ENCODE data around the gene ABHD16A.

ABHD16A gene

DNA sequence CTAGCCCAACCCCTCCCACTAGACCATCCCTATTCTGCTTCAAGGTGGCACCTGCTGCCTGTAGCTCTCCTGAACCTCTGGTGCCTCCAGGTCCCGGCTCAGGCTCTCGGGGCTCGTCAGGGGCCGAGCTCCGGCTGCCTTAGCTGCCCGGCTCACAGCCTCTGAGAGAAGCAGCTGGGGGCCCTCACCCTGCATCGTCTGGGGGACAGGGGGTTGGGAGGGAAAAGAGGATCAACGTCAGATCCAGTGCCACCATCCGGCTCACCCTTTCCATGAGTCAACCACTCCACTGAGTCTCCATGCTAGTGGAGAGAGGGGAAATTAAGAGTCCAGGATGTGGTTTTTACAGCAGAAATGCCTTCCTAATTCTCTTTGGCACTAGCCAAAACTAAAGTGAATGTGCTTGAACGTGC lies 63.7 kb downstream of the ABHD16A start:
- no peaks in the 10 kb centered on the region for H3K4me1 Mint-ChIP-seq (ENCODE audit: low read depth)
- no peak overlapping the region for H3K27ac Mint-ChIP-seq
- H3K4me3 Mint-ChIP-seq: no peak overlapping the region
- H3K9me3 Mint-ChIP-seq: no peaks in the 10 kb centered on the region
- no peaks in the 10 kb centered on the region for H3K27me3 Mint-ChIP-seq (ENCODE audit: low read depth)
- H3K36me3 Mint-ChIP-seq (ENCODE audit: low read depth): peaks cover 50% of the 10 kb centered on the region

- Mint-ChIP-seq H3K9me3 (no peaks in the 10 kb centered on the region), H3K4me3 (no peak overlapping the region), H3K4me1 (ENCODE audit: low read depth) (peaks cover under 1% of the 10 kb centered on the region), H3K27ac (no peak overlapping the region), H3K36me3 (ENCODE audit: low read depth) (peaks cover 51% of the 10 kb centered on the region), H3K27me3 (ENCODE audit: low read depth) (no peaks in the 10 kb centered on the region)
Measured at GRCh38 chr6:31639043-31639442, 64.1 kb downstream of the ABHD16A start.

Measured in T-helper 1 cell treated with Interleukin-12 subunit alpha and Interleukin-12 subunit beta and Interleukin-4 antibody, amounts not matched to agents 30 μg/mL and 1 μg/mL, for 36 hours (primary cell).